ENCODE measurements around the gene PF4V1. TPM values are rescaled to one million over a fixed set of nuclear protein-coding genes. Genes with fewer than 3 reads are reported as not detected.

Gene PF4V1
- total RNA-seq, 1 donor from 2014 or later, result not detected

DNA sequence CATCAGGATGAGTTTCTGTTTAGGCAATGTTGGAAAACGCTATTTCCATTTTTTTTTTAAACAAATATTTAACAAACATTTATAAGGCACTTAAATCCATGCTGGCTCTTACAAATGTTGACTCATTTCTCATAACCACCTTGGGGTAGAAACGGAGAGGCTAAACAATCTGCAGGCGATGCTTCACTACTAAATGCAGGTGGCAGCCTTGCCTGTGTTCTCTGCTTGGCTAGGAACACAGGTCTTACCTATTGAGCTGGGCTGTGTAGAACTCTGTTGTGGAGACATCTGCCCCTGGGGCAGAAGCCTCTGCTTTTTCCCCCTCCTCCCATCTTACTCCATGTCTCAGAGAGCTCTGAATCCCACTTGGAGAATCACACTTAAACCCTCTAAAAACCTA is 14.7 kb downstream of the PF4V1 start:
- DNase-seq, result no peak
- no peak for ATAC-seq
- intact Hi-C loops (cut with micrococcal nuclease), result no loop called here

DNA sequence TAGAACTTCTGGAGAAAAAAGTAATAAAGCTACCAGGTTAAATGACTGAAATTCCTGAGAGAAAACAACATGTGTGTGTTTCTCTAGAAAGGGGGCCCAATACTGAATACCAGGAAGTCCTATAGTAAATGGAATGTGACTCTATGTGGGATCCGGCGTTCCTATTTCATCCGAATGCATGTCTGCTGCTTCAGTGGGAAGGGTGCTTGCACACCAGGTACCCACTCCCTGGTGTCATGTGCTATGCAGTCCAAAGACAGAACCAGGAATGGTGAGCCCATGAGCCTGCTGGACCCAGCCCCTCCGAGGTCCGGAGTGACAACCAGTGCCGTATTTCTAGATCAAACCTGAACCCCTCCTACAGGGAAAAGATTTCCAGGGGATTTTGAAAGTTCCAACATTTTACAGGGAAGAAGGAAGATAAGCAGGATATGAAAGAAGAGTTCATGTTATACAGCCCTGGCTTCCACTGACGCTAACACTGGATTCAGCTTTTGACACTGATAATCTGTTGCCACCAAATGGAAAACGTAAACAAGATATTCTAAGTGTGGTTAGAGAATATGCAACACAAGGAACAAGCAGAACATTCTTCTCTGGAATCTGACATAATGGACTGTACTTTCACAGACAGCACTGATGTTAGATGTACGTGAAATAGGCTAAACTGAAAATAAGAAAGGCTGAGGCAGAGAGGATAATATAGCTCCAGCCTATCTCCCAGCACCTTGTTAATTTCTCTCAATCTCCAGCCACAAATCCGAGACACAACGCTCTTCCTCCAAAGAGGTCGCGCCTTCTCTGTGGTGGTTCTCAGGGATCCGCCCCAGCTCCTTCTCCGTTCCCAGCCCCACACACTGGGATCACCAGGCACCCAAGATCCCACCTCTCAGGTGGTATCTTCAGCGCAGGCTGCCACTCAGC is 15.4 kb downstream of the PF4V1 start:
- ATAC-seq (peak; percentile 67), DNase-seq (no peak)
- intact Hi-C loops (cut with micrococcal nuclease), result no loop called here

DNA sequence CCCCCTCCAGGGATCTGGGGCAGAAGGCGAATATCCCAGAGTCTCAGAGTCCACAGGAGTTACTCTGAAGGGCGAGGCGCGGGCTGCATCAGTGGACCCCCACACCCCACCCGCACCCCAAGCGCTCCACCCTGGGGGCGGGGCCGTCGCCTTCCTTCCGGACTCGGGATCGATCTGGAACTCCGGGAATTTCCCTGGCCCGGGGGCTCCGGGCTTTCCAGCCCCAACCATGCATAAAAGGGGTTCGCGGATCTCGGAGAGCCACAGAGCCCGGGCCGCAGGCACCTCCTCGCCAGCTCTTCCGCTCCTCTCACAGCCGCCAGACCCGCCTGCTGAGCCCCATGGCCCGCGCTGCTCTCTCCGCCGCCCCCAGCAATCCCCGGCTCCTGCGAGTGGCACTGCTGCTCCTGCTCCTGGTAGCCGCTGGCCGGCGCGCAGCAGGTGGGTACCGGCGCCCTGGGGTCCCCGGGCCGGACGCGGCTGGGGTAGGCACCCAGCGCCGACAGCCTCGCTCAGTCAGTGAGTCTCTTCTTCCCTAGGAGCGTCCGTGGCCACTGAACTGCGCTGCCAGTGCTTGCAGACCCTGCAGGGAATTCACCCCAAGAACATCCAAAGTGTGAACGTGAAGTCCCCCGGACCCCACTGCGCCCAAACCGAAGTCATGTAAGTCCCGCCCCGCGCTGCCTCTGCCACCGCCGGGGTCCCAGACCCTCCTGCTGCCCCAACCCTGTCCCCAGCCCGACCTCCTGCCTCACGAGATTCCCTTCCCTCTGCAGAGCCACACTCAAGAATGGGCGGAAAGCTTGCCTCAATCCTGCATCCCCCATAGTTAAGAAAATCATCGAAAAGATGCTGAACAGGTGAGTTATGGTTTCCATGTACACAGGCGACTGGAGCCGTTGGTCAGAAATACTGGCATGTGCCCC is 16.3 kb downstream of the PF4V1 start, which contains the start of gene CXCL1:
Gene CXCL1 (plus strand): TSS at position 264 of the 926 bp plus-strand sequence. CDS start 78 bp downstream, at position 342.
- DNase-seq, result peak; percentile 72
- ATAC-seq, result peak; percentile 80
- intact Hi-C loops (cut with micrococcal nuclease), result no loop called here

DNA sequence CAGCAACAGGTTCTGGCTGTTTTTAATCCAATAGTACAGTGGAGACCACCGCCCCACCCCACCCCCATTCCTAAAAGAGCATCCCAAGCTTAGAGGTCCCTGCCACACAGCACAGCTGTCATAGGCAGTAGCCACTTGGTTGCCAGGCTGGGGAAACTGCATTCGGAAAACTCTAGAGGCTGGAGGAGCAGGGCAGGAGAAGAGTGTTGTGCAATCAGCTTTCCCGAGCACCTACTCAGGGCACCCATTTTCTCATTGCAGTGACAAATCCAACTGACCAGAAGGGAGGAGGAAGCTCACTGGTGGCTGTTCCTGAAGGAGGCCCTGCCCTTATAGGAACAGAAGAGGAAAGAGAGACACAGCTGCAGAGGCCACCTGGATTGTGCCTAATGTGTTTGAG is 17.2 kb downstream of the PF4V1 start:
- DNase-seq, result no peak
- intact Hi-C loops (cut with micrococcal nuclease), result no loop called here
- peak; percentile 17 for ATAC-seq

DNA sequence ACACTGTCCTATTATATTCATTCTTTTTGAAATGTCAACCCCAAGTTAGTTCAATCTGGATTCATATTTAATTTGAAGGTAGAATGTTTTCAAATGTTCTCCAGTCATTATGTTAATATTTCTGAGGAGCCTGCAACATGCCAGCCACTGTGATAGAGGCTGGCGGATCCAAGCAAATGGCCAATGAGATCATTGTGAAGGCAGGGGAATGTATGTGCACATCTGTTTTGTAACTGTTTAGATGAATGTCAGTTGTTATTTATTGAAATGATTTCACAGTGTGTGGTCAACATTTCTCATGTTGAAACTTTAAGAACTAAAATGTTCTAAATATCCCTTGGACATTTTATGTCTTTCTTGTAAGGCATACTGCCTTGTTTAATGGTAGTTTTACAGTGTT is 17.7 kb downstream of the PF4V1 start:
- ATAC-seq (no peak), DNase-seq (no peak)
- intact Hi-C loops (cut with micrococcal nuclease), result no loop called here

DNA sequence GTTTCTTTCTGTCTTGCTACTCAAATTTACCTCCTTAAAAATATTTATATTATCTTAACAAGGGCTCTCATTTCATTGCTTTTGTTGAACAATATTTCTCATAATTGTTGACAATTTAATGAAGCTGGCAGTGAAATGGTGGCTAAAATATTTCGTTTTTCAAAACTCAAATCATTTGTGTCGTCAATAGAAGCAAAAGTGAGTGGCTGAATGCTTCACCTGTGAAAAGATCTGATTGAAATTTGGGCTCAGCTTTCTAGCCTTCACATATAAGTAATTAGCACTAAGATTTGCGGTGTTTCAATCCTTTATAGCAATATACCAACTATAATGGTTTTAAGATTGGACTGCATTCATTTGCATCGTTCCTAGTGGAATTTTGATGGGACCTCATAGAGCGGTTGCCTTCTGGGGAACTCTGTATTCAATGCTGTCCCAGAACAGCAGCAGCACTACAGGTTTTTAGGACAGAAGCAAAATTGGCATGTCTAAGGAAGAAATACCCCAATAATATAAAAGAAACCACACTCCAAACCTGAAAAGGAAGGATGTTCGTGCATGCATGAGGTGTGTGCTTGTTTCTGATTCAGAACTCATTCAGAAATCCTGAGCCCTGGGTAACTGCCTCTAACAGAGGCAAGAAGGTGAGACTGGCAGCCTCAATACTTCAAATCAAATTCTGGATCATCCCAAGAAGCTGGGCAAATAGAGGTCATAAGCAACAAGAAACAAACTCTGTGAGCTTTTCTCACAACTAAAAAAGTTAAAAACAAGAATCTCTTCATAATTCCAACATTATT is 18.6 kb downstream of the PF4V1 start:
- intact Hi-C loops (cut with micrococcal nuclease), result no loop called here
- DNase-seq (no peak), ATAC-seq (no peak)

DNA sequence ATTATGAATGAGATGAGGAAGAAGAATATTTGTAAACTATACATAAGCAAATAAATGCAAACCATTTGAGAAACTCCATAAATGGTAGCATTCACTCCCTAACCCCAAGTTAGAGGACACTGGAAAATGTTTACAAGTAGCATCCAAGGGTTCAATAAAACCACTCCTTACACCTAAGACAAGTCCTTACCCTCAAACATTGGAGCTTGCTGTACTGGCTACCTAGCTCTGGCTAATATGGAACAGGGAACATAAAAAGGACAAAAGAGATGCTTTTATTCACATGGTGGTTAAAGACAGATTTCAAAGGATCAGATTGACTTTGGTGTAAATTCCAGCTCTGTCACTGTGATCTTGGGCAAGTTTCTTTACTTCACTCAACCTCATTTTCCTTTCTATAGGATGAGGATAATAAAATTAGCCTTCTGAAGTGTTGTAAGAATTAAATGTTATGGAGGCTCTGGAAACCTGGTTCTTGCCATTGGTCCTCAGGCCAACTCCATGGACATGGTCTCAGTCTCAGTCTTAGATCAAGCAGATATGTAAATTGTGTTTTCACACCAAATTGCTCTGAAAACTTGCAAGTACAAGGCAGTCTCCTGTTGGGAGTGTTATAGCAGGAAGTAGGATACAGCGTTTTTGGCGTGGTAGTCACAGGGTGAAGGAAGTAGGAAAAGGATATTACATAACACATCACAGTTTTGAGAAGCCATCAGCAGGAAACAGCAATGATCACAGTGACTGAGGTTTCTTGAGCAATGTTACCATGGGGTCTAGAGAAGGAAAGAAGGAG is 19.4 kb downstream of the PF4V1 start:
- no peak for DNase-seq
- intact Hi-C loops (cut with micrococcal nuclease), result no loop called here
- ATAC-seq, result peak; percentile 46

DNA sequence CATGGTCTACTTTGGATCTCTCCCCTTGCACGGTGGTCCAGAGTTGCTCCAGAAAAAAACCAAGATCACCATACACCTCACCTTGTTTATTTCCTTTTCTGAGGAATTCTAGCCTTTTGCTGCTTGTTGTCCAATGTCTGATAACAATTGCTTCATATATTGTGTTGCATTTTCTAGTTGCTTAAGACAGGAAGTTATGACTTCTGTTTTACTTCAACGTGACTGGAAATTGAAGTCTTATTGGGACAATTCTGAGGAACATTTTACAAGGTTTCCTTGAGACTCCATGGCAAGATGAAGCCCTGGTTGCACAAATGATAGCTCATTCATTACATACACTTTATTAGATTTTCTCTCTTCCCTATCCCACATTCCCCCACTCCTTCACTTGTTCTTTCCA is 21.3 kb downstream of the PF4V1 start:
- no peak for DNase-seq
- intact Hi-C loops (cut with micrococcal nuclease), result no loop called here
- no peak for ATAC-seq

DNA sequence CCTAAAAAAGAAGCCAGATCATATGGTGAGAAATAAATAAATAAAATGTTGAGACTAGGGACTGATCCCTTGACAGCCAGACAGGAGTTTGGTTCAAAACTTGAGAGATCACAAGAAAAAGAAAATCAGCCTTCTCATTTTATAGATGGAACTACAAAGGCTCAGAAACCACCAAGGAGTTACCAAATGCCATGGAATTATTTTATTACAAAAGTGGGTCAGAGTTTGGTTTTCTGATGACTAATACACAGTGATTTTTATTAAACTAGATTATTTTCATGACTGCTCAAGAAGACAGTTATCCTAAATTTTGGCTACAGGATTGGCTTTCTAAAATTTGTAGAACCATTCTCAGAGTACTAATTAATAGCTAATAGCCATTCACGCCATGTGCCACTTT is 22.3 kb downstream of the PF4V1 start:
- DNase-seq, result no peak
- no peak for ATAC-seq
- intact Hi-C loops (cut with micrococcal nuclease), result no loop called here

DNA sequence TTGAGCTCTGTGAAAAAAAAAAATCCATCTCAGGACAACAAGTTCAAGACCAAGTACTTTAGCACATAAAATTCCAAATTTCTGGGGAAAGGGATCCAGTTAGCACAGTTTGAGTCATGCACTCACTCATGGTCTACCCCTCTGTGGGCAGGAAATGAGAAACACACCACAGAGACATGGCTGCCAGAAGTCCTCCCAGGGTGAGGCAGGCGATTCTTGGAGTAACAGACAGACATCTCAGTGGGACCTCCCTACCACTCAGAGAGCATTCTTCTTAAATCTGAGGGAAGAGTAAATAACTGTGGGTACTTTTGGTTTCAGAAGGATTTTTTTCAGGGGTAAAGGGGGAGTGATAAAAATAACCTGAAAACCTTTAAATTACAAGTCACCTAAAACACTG is 30.2 kb downstream of the PF4V1 start:
- intact Hi-C loops (cut with micrococcal nuclease), result no loop called here
- ATAC-seq (no peak), DNase-seq (no peak)

DNA sequence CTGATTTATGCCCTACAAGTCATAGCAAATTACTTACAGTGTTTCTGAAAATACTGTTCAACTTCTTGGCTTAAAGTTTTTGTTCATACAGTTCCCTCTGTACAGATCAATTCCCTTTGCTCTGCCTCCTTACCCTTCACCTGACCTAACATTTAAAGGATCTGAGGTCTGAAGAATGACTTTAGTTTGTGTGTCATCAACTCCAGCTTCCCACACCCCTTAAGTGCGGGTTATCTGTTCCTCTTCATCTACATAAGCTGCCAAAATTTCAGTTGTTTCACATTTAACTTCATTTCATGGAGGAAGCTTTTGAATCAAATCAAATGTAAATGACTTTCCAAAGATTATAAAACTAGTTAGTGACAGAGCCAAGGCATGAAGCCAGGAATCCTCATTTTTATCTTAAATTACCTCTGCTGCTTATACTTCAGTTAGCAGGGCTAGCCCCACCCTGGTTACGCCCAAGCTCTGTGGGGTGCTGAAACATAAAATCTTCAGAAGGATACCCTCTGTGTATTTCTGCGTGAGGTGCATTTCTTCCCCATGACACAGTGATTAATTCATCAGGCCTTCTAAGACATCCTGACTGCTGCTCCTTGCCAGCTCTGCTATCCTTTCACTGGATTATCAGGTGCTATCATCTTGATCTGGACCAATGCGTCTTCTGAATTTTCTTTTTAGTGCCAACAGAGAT is 32.6 kb downstream of the PF4V1 start:
- DNase-seq (no peak), ATAC-seq (no peak)
- intact Hi-C loops (cut with micrococcal nuclease), result no loop called here

DNA sequence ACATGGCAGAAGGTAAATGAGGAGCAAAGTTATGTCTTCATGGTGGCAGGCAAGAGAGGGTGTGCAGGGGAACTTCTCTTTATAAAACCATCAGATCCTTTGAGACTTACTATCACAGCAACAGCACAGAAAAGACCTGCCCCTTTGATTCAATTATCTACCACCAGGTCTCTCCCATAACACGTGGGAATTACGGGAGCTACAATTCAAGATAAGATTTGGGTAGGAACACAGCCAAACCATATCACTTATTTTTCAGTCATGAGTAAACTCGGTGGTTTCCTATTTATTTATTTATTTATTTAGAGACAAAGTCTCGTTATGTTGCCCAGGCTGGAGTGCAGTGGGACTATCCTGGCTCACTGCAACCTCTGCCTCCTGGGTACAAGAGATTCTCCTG is 38.2 kb downstream of the PF4V1 start:
- DNase-seq (no peak), ATAC-seq (no peak)
- intact Hi-C loops (cut with micrococcal nuclease), result no loop called here

DNA sequence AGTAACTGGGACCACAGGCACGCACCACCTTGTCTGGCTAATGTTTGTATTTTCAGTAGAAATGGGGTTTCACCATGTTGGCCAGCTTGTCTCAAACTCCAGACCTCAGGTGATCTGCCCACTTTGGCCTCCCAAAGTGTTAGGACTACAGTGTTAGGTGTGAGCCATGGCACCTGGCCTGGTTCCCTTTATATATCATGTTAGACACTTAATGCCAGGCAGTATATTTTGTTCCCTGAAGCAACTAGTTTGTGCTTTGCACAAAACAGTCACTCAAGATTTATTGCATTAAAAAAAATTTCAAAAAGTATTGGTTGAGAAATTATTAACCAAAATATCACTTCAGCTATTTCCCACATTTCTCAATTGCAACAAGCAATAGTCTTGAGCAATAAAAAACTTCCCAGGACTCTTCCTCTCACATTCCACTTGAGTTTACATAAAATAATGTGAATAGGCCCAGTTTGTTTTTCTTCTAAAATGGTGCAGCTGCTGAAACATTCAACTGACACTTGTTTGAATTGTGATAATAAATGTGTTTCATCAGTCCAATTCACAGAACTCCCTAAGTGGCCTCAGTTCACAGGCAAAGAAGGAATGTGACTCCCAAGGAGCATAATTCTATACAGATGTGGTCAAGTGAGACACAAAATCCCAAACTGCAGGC is 38.8 kb downstream of the PF4V1 start:
- DNase-seq (no peak), ATAC-seq (peak; percentile 68)
- intact Hi-C loops (cut with micrococcal nuclease), result no loop called here

DNA sequence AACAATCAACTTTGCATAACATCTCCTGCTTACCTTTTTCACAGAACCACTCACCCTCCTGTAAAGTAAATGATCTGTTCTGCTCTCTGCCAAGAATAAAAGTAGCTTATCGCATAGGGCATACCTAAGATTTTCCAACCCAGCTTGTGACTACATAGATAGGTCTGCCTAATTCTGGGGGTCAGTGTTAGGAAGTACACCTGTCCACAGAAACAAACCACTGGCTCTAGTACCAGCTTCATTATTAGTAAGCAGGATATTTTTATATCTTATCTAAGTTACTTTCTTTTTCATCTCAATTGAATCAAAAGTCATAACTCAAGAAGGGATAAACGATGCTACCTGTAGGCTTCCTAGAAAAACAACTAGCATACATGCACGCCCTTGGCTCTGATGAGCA is 39.9 kb downstream of the PF4V1 start:
- DNase-seq (no peak), ATAC-seq (no peak)
- intact Hi-C loops (cut with micrococcal nuclease), result no loop called here

DNA sequence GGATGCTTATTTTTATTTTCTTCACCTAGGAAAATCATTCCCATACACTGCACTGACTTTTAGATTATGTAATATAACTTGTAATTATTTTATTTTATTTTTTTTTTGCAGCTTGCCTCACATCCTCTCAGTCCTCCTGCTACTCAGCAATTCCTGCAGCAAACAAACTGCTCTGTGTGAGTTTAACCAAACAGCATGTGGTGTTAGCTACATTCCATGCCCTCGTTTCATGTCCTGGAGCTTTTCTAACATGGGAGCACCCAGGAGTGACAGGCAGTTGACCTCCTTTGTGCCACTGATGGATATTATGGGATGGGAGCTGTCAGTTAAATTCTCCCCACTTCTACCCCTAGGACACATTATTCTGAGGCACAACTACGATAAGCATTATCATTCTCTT is 40.9 kb downstream of the PF4V1 start:
- ATAC-seq, result no peak
- intact Hi-C loops (cut with micrococcal nuclease), result no loop called here
- DNase-seq, result no peak

DNA sequence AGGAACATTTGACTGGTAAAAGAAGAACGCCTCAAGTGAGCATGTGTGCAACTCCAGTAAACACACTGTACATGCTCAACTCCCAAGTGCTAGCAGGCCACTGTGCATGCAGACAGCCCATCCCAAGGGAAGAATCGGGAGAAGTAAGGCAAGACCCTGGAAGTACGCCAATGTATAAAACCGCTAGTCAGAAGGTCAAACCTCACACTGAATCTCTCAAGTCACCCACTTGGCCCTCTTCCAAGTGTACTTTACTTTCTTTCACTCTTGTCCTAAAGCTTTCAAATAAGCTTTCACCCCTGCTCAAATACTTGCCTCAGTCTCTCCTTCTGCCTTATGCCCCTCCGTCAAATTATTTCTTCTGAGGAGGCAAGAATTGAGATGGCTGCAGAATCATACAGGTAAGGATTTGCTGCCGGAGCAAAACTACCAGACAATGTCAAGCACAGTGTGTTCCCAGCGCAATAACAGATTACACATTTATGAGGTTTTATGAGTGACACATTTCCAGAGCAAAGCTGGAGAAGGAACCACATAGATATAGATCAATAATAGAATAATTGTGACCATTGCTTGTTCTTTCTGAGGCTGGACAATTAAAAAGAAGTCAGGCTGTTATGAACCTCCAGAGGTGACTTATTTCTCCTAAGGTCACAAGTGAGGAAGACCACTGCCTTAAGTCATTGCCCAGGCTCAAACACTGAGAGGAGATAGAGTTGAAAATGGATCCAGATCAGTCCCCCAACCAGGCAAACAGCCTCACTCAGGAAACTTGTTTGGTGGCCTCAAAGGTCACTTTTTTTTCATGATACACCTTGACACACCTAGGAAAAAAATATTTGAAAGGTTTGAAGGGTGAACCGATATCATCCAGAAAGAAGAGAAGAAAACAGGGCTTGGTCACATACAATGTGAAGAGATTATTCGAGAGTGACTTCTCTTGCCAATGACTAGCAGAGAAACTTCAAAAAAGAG is 42.4 kb downstream of the PF4V1 start:
- intact Hi-C loops (cut with micrococcal nuclease), result no loop called here

More for the DNA sequence above, 42.4 kb downstream of the PF4V1 start:
- no peak for DNase-seq
- ATAC-seq, result no peak

Data from left ventricle myocardium superior (tissue), 1 donor.